Prostate gland (tissue), 2 donors: ENCODE measurements around the gene JARID2. TPM values are rescaled to one million over a fixed set of nuclear protein-coding genes. Genes with fewer than 3 reads are reported as not detected.

Experiments used
- DNase-seq: peaks from one replicate; pipeline ENCODE4 v3.0.0-alpha.2; 2019; ENCODE audit warnings: low spot score
- H3K27ac ChIP-seq, 2 donors: fragments of 200-600 bp; sonication (generic); 2 replicates each; pipeline ENCODE4 v1.5.1; 2017 to 2019
- H3K27me3 ChIP-seq: fragments of 200-600 bp; sonication (generic); replicated peaks from 2 replicates; pipeline ENCODE4 v1.5.1; 2019; ENCODE audit not compliant: insufficient read depth
- H3K36me3 ChIP-seq, 2 donors: fragments of 200-600 bp; sonication (generic); 1 replicate in 1 of 2; 2 replicates in 1 of 2; pipeline versions ENCODE4 v1.5.1 to v1.8.1; 2017 to 2019
- H3K4me1 ChIP-seq: fragments of 200-600 bp; sonication (generic); replicated peaks from 2 replicates; pipeline ENCODE4 v1.5.1; 2019
- H3K4me3 ChIP-seq, 2 donors: fragments of 200-600 bp; sonication (generic); 2 replicates each; pipeline ENCODE4 v1.5.1; 2017 to 2019
- H3K9me3 ChIP-seq: fragments of 200-600 bp; sonication (generic); 2 replicates; pipeline ENCODE4 v1.5.1; 2017
- CTCF ChIP-seq, 4 experiments: fragments of 200-600 bp in 2 of 4; fragments of 450-650 bp in 2 of 4; sonication (generic) in 2 of 4; IDR thresholded peaks; 1 replicate in 3 of 4; 2 replicates in 1 of 4; pipeline ENCODE4 v1.5.1; 2016 to 2019; ENCODE audit warnings: antibody characterized with exemption in 4 of 4, mild to moderate bottlenecking in 2 of 4, moderate library complexity in 2 of 4
- POLR2A ChIP-seq: fragments of 450-650 bp; IDR thresholded peaks from one replicate; pipeline ENCODE4 v1.6.1; 2016; ENCODE audit warnings: antibody characterized with exemption, mild to moderate bottlenecking
- POLR2AphosphoS5 ChIP-seq: sonication (generic); formaldehyde crosslinking; IDR thresholded peaks from one replicate; pipeline ENCODE4 v1.6.1; 2017; ENCODE audit warnings: antibody characterized with exemption
- WGBS: methylation state at CpG from one replicate; pipeline ENCODE4 v1.1.5; 2018; 5-methylcytosine and 5-hydroxymethylcytosine counted together
- intact Hi-C: fragments of 100-400 bp; cut with DNase I; formaldehyde crosslinking; loops from one replicate; pipeline ENCODE4 v1.14.2; 2022
- total RNA-seq, 2 donors: library from RNA; depleted of rRNA; stranded (reverse); fragments of >200 nt; gene quantifications; one replicate each; pipeline ENCODE4 v1.1.0, GENCODE V29; 2016

JARID2 gene
- total RNA-seq, 2 donors from 2014 or later, result 7.7 to 35.4 TPM

DNA sequence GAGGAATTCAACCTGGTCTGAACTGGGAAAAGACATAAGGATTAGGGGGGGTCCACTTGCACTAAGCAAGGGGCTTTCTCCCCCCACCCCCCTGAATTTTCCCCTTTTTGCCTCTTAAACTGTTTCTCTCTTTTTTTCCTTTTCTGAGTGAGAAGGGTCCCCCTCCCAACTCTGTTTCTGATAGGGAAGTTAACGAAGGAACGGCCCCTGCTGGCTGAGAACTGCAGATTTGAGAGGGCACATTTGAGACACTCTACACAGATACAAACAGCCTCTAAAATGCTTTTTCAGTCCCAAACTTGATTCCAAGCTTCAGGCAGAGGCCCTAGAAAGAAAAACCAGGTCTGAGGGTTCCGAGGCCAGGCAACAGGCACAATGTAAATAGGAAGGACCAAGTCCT lies 91.7 kb downstream of the JARID2 start:
- WGBS, result 94% methylated on average over 3 of the region's 3 CpGs
- no peaks in the 10 kb centered on the region for H3K9me3 ChIP-seq
- H3K4me3 ChIP-seq, result no peak overlapping the region
- no peak overlapping the region for H3K27ac ChIP-seq
- no peaks in the 10 kb centered on the region for H3K4me1 ChIP-seq
- no peaks in the 10 kb centered on the region for H3K36me3 ChIP-seq
- DNase-seq, result no peak
- TF ChIP-seq CTCF (IDR thresholded peaks at IDR 0.05), result no peak
- no peak for TF ChIP-seq POLR2A
- no peaks in the 10 kb centered on the region for H3K27me3 ChIP-seq
- intact Hi-C loops, result no loop called here

DNA sequence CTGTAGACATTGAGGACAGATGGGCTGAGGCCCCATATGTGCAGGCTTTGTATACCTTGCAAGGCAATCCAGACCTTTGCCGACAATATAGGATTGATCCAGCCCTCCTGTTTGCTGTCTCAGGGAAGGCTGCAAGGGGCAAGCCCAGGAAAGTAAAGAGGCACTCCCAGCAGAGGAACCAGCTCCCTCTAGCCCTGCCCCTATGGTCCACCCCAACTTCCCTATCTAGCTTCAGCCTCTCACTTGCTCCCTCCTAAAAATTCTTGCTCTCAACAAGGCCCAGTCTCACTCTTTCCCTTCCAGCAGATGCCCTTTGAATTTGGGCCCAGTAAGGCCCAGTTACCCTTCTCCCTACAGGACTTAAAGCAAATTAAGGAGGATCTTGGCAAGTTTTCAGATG lies 92.6 kb downstream of the JARID2 start:
- intact Hi-C loops, result no loop called here

GRCh38 chr6:15339081-15339480 lies 93.2 kb downstream of the JARID2 start:
- no peak overlapping the region for H3K4me3 ChIP-seq
- no peak for DNase-seq
- no peaks in the 10 kb centered on the region for H3K4me1 ChIP-seq
- H3K27me3 ChIP-seq, result no peaks in the 10 kb centered on the region
- H3K36me3 ChIP-seq, result no peaks in the 10 kb centered on the region
- WGBS, result 96% methylated on average over 4 of the region's 4 CpGs
- TF ChIP-seq POLR2AphosphoS5, result no peak
- TF ChIP-seq POLR2A, result no peak
- no peak for TF ChIP-seq CTCF (IDR thresholded peaks at IDR 0.05)
- H3K9me3 ChIP-seq, result no peaks in the 10 kb centered on the region
- intact Hi-C loops, result no loop called here
- H3K27ac ChIP-seq, result no peak overlapping the region

More for the DNA sequence above, 92.6 kb downstream of the JARID2 start:
- WGBS, result 82% methylated on average over 1 of the region's 1 CpG
- Histone ChIP-seq H3K4me3 (no peak overlapping the region), H3K4me1 (no peaks in the 10 kb centered on the region), H3K9me3 (no peaks in the 10 kb centered on the region), H3K27me3 (no peaks in the 10 kb centered on the region), H3K36me3 (no peaks in the 10 kb centered on the region), H3K27ac (no peak overlapping the region)
- TF ChIP-seq POLR2A (no peak), CTCF (IDR thresholded peaks at IDR 0.05) (no peak), POLR2AphosphoS5 (no peak)
- no peak for DNase-seq

DNA sequence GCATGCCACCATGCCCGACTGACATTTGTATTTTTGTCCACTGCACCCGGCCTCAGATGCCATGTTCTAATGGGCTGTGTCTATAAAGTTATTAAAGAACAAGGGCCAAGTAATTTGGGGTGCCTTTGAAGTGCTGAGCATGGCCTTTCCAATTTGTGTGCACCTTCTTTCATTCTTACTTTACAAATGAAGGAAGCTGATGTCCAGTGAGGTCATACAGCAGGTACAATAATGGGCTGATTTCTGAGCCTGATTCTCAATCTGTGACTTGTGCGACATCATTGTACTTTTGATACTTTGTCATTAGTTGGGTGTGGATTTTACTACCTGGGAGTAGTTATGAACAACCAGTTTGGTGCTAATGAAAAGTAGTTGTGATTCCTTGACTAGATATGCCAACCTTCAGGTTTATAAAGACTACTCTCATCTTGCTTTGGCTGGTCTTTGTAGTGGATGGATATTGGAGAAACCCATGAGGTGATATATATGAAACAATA lies 94.3 kb downstream of the JARID2 start:
- no peak overlapping the region for H3K27ac ChIP-seq
- H3K9me3 ChIP-seq, result no peaks in the 10 kb centered on the region
- intact Hi-C loops, result no loop called here
- no peak overlapping the region for H3K4me3 ChIP-seq
- no peak for TF ChIP-seq CTCF (IDR thresholded peaks at IDR 0.05)
- TF ChIP-seq POLR2A, result no peak
- no peak for TF ChIP-seq POLR2AphosphoS5
- H3K27me3 ChIP-seq, result no peaks in the 10 kb centered on the region
- WGBS, result 95% methylated on average over 3 of the region's 3 CpGs
- no peak for DNase-seq
- no peaks in the 10 kb centered on the region for H3K4me1 ChIP-seq
- H3K36me3 ChIP-seq, result no peaks in the 10 kb centered on the region

GRCh38 chr6:15340775-15341174 lies 94.9 kb downstream of the JARID2 start:
- no peak overlapping the region for H3K27ac ChIP-seq
- H3K4me3 ChIP-seq, result no peak overlapping the region
- no peak for TF ChIP-seq CTCF (IDR thresholded peaks at IDR 0.05)
- no peak for TF ChIP-seq POLR2AphosphoS5
- TF ChIP-seq POLR2A, result no peak
- no peaks in the 10 kb centered on the region for H3K4me1 ChIP-seq
- H3K9me3 ChIP-seq, result no peaks in the 10 kb centered on the region
- H3K36me3 ChIP-seq, result no peaks in the 10 kb centered on the region
- H3K27me3 ChIP-seq, result no peaks in the 10 kb centered on the region
- no peak for DNase-seq
- 69% methylated on average over 4 of the region's 4 CpGs for WGBS
- intact Hi-C loops, result no loop called here
